ENCODE results near the gene IARS2. TPM values are rescaled to one million over a fixed set of nuclear protein-coding genes. Genes with fewer than 3 reads are reported as not detected.

IARS2 gene
- total RNA-seq, 1 donor from 2014 or later: 37.6 TPM

- no peak overlapping the region for H3K4me3 ChIP-seq
- DNase-seq (ENCODE audit: extremely low spot score in 2 of 2): no peak
- peaks cover 0 to 15% of the 10 kb centered on the region in 2 donors for H3K36me3 ChIP-seq
- H3K27ac ChIP-seq: no peak overlapping the region
- no peaks in the 10 kb centered on the region for H3K27me3 ChIP-seq
- intact Hi-C loops (cut with DNase I): no loop called here
- no peaks in the 10 kb centered on the region for H3K9me3 ChIP-seq
- TF ChIP-seq POLR2AphosphoS5 (IDR thresholded peaks at IDR 0.05; ENCODE audit: insufficient read depth in 1 of 2, low read depth in 1 of 2) (no peak), CTCF (IDR thresholded peaks at IDR 0.05) (no peak), POLR2A (IDR thresholded peaks at IDR 0.05) (no peak)
- no peaks in the 10 kb centered on the region for H3K4me1 ChIP-seq
These were observed 25.1 kb downstream of the IARS2 start for GRCh38 chr1:220119043-220119512.

- no peaks in the 10 kb centered on the region for H3K36me3 ChIP-seq
- intact Hi-C loops (cut with DNase I): no loop called here
- H3K4me3 ChIP-seq: no peak overlapping the region
- no peak for DNase-seq (ENCODE audit: extremely low spot score in 2 of 2)
- H3K27me3 ChIP-seq: no peaks in the 10 kb centered on the region
- TF ChIP-seq POLR2AphosphoS5 (IDR thresholded peaks at IDR 0.05; ENCODE audit: insufficient read depth in 1 of 2, low read depth in 1 of 2) (no peak), CTCF (IDR thresholded peaks at IDR 0.05) (no peak)
- H3K4me1 ChIP-seq: no peaks in the 10 kb centered on the region
- H3K9me3 ChIP-seq: no peaks in the 10 kb centered on the region
- H3K27ac ChIP-seq: no peak overlapping the region
These were observed 28.0 kb downstream of the IARS2 start for GRCh38 chr1:220121791-220122530.

GRCh38 chr1:220123066-220123465 lies 29.1 kb downstream of the IARS2 start:
- Histone ChIP-seq H3K27me3 (no peaks in the 10 kb centered on the region), H3K9me3 (no peaks in the 10 kb centered on the region), H3K4me3 (no peak overlapping the region), H3K4me1 (no peaks in the 10 kb centered on the region), H3K36me3 (peaks cover 0 to 6% of the 10 kb centered on the region in 2 donors), H3K27ac (no peak overlapping the region)
- no peak for DNase-seq (ENCODE audit: extremely low spot score in 2 of 2)
- TF ChIP-seq POLR2A (IDR thresholded peaks at IDR 0.05) (no peak), CTCF (IDR thresholded peaks at IDR 0.05) (no peak), POLR2AphosphoS5 (IDR thresholded peaks at IDR 0.05; ENCODE audit: insufficient read depth in 1 of 2, low read depth in 1 of 2) (no peak)
- intact Hi-C loops (cut with DNase I): no loop called here

GRCh38 chr1:220123889-220124288 lies 30.0 kb downstream of the IARS2 start:
- no peak overlapping the region for H3K4me3 ChIP-seq
- H3K27me3 ChIP-seq: no peaks in the 10 kb centered on the region
- peaks cover 0 to 6% of the 10 kb centered on the region in 2 donors for H3K36me3 ChIP-seq
- no peaks in the 10 kb centered on the region for H3K4me1 ChIP-seq
- intact Hi-C loops (cut with DNase I): no loop called here
- no peak for DNase-seq (ENCODE audit: extremely low spot score in 2 of 2)
- TF ChIP-seq POLR2A (IDR thresholded peaks at IDR 0.05) (no peak), POLR2AphosphoS5 (IDR thresholded peaks at IDR 0.05; ENCODE audit: insufficient read depth in 1 of 2, low read depth in 1 of 2) (no peak), CTCF (IDR thresholded peaks at IDR 0.05) (no peak)
- no peak overlapping the region for H3K27ac ChIP-seq
- H3K9me3 ChIP-seq: no peaks in the 10 kb centered on the region

GRCh38 chr1:220124542-220124941 lies 30.6 kb downstream of the IARS2 start:
- intact Hi-C loops (cut with DNase I): no loop called here
- H3K36me3 ChIP-seq: peaks cover 0 to 9% of the 10 kb centered on the region in 2 donors
- no peaks in the 10 kb centered on the region for H3K9me3 ChIP-seq
- H3K4me3 ChIP-seq: no peak overlapping the region
- DNase-seq (ENCODE audit: extremely low spot score in 2 of 2): no peak
- no peaks in the 10 kb centered on the region for H3K4me1 ChIP-seq
- TF ChIP-seq POLR2A (IDR thresholded peaks at IDR 0.05) (no peak), CTCF (IDR thresholded peaks at IDR 0.05) (no peak), POLR2AphosphoS5 (IDR thresholded peaks at IDR 0.05; ENCODE audit: insufficient read depth in 1 of 2, low read depth in 1 of 2) (no peak)
- no peak overlapping the region for H3K27ac ChIP-seq
- no peaks in the 10 kb centered on the region for H3K27me3 ChIP-seq

Data from vagina (tissue), 2 donors.